Measurements from ENCODE around the gene UVRAG. TPM values are rescaled to one million over a fixed set of nuclear protein-coding genes. Genes with fewer than 3 reads are reported as not detected.

Gene UVRAG
- total and polyA plus RNA-seq, 2 of the 4 experiments (the other 2 are of a cell fraction), result 5.6 to 10.9 TPM

- no peaks in the 10 kb centered on the region for H3K9me3 ChIP-seq (ENCODE audit: control insufficient read depth, insufficient read depth, low read length)
- intact Hi-C loops (cut with micrococcal nuclease), result no loop called here
- ChIA-PET POLR2A (ENCODE audit: unreplicated experiment) (no interaction called here), CTCF (interaction anchor here (1.7 kb wide), 1 partner anchor 252 kb away, joined by 9 read pairs; no protein-coding TSS in a partner anchor)
- no TSS peak for BruUV-seq (replicated peaks)
- H4K20me1 ChIP-seq (ENCODE audit: insufficient read depth, low read length), result no peaks in the 10 kb centered on the region
- no peaks in the 10 kb centered on the region; the same call in 1 of the 2 replicates for H3K4me1 ChIP-seq (ENCODE audit: control insufficient read depth, insufficient read depth, low read length)
- H4K91ac ChIP-seq (ENCODE audit: insufficient read depth, low read depth, low read length), result no peak overlapping the region
- TF ChIP-seq CHD1 (IDR thresholded peaks at IDR 0.05; ENCODE audit: low read depth, low read length), result no peak
- no peak for TF ChIP-seq SMC3 (IDR thresholded peaks at IDR 0.05; ENCODE audit: low read depth, low read length)
- TF ChIP-seq CTCF (conservative IDR thresholded peaks at IDR 0.05; ENCODE audit: low read depth, low read length), result no peak
- TF ChIP-seq FOS (IDR thresholded peaks at IDR 0.05; ENCODE audit: low read depth, low read length), result no peak
- no peak for TF ChIP-seq MAFK (IDR thresholded peaks at IDR 0.05; ENCODE audit: low read depth, low read length)
- no peak for TF ChIP-seq BHLHE40 (IDR thresholded peaks at IDR 0.05; ENCODE audit: low read depth, low read length)
- TF ChIP-seq RFX5 (IDR thresholded peaks at IDR 0.05; ENCODE audit: low read depth, low read length), result no peak
- TF ChIP-seq NFE2L2 (IDR thresholded peaks at IDR 0.05; ENCODE audit: low read depth, low read length), result no peak
- no peak for TF ChIP-seq POLR2A (IDR thresholded peaks at IDR 0.05; ENCODE audit: low read depth, low read length)
- TF ChIP-seq ELK1 (IDR thresholded peaks at IDR 0.05; ENCODE audit: borderline replicate concordance, low read depth, low read length), result no peak
- no peak for TF ChIP-seq RCOR1 (IDR thresholded peaks at IDR 0.05; ENCODE audit: insufficient replicate concordance, low read length)
- TF ChIP-seq CEBPB (IDR thresholded peaks at IDR 0.05; ENCODE audit: low read depth, low read length), result no peak
- TF ChIP-seq MXI1 (IDR thresholded peaks at IDR 0.05; ENCODE audit: borderline replicate concordance, low read depth, low read length), result no peak
- no peak for TF ChIP-seq USF2 (IDR thresholded peaks at IDR 0.05; ENCODE audit: low read depth, low read length)
- H3K4me2 ChIP-seq (ENCODE audit: low read depth, low read length), result no peak overlapping the region
- no peaks in the 10 kb centered on the region for H3K9me1 ChIP-seq (ENCODE audit: insufficient read depth, low read length)
- in situ Hi-C loops (cut with MboI; ENCODE audit: low sequenced_read_pairs), result no loop called here
- no peak for ATAC-seq (ENCODE audit: low read depth)
- no peak overlapping the region for H2BK120ac ChIP-seq (ENCODE audit: low read depth, low read length)
- H3K27me3 ChIP-seq (ENCODE audit: control insufficient read depth, insufficient read depth, low read length), result no peaks in the 10 kb centered on the region
- no peak overlapping the region for H3K27ac ChIP-seq (ENCODE audit: insufficient read depth, low read length)
- H2BK20ac ChIP-seq (ENCODE audit: low read depth, low read length), result no peak overlapping the region
- no peak overlapping the region for H2AK9ac ChIP-seq (replicated peaks; ENCODE audit: low read depth, low read length, poor library complexity)
- DNase-seq, result no peak
- no peak overlapping the region for H3K4me3 ChIP-seq (ENCODE audit: insufficient read depth, low read depth, low read length)
- no peak overlapping the region for H3K18ac ChIP-seq (ENCODE audit: low read depth, low read length)
- no peak overlapping the region for H4K5ac ChIP-seq (ENCODE audit: low read depth, low read length)
- H3K79me1 ChIP-seq (ENCODE audit: low read depth in 1 of 2, low read length in 2 of 2), result peaks cover 4% of the 10 kb centered on the region in 2 experiments; a peak in 1 of 4 replicates
- H2BK15ac ChIP-seq (ENCODE audit: low read depth, low read length), result no peak overlapping the region
- no peak overlapping the region for H3K56ac ChIP-seq (ENCODE audit: extremely low read depth, insufficient read depth, low read length)
- no CpG with 5 or more reads among the region's 3 CpGs for WGBS, 2 experiments (ENCODE audit: extremely low coverage in 2 of 2, insufficient read length in 1 of 2)
- no peak overlapping the region for H3K23ac ChIP-seq (ENCODE audit: low read depth, low read length)
- no peak overlapping the region for H3K4ac ChIP-seq (ENCODE audit: low read depth, low read length)
- no peak overlapping the region for H2AK5ac ChIP-seq (ENCODE audit: low read depth, low read length)
- no peak overlapping the region for H3K9ac ChIP-seq (ENCODE audit: low read depth, low read length)
- H3K14ac ChIP-seq (replicated peaks; ENCODE audit: low read depth, low read length), result no peak overlapping the region
- H3K36me3 ChIP-seq (ENCODE audit: control insufficient read depth, insufficient read depth, low read length), result no peaks in the 10 kb centered on the region
- H2AFZ ChIP-seq (replicated peaks; ENCODE audit: low read length, poor library complexity), result no peak overlapping the region
- H4K8ac ChIP-seq (ENCODE audit: low read depth in 2 of 2, low read length in 2 of 2), result no peak overlapping the region
- H2BK5ac ChIP-seq (ENCODE audit: low read depth, low read length, poor library complexity, severe bottlenecking), result no peak overlapping the region
- dilution Hi-C loops (cut with HindIII; ENCODE audit: low sequenced_read_pairs, unreplicated experiment), result no loop called here
Measured at GRCh38 chr11:75900848-75901247, 85.8 kb downstream of the UVRAG start.

All from IMR-90 (cell line).